CD4-positive, alpha-beta T cell treated with Interleukin-10 for 1 hour (primary cell): ENCODE results near the gene TBC1D23.
"Not testable (repeated sequence)": the region's sequence is repeated elsewhere in the genome, so short reads cannot be mapped to it uniquely, and the experiment has no call there.

Experiments used
- DNase-seq: peaks from one replicate; pipeline ENCODE4 v3.0.0-alpha.2; 2020

Gene TBC1D23

DNA sequence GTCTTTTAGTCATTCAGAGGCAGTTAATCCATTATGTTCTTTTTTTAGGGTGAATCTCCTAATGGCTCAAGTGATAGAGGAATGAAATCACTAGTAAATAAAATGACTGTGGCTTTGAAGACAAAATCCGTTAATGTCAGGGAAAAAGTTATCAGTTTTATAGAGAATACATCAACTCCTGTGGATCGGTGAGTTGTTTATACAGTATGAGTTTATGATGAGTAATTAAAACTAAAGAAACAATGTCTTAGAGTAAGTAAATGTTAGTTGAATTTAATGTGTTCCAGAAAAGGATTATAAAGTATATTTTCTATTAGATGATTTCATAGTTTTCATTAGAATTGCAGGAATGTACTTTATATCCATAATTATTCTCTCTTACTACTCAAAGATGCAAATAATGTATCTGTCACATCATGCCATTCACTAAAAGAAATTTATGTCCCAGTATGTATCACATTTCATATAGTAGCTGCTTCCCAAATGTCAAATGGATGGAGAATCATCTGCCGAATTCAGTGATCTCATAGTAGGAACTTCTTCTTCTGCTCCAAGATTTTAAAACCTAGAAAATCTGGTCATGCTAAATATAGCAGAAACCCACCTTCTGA, 49.7 kb downstream of the TBC1D23 start:
- no peak for DNase-seq

DNA sequence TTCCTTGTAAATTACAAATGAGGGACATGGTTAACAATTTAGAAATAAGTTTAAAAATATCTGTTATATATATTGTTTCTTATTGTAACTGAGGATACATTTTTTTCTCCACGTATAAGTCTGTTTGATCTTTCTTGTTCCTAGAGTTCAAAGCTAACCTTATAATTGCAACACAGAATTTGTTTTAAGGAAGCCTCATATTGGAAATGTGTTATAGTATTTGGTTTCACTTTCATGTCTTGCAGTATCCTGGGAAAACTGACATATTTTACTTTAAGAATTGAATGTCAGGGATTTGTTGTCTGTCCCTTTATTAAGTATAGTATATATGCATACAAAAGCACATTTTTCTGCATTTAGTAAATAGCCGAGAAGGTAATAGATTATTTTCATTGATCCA, 50.2 kb downstream of the TBC1D23 start:
- DNase-seq: no peak

DNA sequence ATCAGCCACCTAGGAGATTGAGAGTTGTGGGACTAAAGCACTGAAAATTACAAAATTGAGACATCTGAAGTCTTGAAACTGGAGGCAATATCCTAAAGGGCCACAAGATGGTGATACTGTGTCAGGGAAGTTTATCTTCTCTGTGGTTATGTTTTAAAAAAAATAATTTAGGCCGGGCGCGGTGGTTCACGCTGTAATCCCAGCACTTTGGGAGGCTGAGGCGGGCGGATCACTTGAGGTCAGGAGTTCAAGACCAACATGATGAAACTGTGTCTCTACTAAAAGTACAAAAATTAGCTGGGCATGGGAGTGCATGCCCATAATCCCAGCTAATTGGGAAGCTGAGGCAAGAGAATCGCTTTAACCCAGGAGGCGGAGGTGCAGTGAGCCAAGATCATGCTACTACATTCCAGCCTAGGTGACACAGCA, 55.9 kb downstream of the TBC1D23 start:
- peak; percentile 71 for DNase-seq

DNA sequence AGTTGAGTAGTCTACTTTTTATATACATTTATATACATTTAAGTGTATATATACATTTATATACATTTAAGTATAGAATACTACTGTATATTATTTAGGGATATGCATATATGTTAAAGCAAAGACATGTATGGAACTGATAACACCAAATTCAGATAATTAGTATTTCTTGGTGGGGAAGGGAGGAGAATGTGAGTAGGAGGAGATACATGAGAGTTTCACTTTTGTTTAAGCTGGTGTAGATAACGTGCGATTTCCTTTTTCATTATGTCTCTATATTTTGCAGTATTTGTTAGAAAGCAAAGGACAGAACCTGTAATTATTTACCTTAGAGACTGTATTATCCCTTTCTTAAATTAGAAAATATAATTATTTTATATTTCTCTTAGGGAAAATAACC, 57.1 kb downstream of the TBC1D23 start:
- DNase-seq: peak; percentile 15

DNA sequence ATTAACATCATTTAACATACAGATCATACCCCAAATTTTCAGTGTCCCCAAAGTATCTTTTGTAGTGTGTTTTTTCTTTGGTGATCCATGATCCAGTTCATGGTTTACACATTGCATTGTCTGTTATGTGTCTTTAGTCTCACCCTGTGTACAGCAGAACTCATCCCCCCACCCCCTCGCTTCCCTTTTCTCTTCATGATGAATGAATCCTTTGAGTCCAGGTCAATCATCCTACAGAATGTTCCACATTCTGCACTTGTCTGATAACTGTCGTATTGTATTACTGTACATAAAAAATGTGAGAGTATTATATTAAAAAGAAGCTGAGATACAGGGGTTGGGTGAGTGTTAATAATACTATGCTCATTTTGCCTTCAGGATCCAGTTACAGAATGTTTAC, 59.2 kb downstream of the TBC1D23 start:
- DNase-seq: no peak

DNA sequence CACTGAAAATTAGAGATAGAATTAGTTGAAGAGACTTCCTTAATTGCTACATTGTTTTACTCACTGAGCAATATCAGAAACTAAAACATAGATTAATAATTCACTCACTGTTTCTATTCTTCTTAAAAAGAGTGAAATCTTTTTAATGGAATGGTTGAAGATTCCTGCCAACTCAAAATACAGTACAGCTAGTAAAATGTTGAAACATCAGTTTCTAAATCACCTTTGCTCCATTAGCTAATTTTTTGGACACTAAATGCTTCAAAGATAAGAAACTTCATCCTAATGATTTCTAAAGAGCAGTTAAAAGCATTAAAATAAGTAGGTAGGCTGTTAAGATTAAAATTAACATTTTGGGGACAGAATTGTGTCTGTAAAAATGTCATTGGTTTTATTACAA, 63.3 kb downstream of the TBC1D23 start:
- no peak for DNase-seq

DNA sequence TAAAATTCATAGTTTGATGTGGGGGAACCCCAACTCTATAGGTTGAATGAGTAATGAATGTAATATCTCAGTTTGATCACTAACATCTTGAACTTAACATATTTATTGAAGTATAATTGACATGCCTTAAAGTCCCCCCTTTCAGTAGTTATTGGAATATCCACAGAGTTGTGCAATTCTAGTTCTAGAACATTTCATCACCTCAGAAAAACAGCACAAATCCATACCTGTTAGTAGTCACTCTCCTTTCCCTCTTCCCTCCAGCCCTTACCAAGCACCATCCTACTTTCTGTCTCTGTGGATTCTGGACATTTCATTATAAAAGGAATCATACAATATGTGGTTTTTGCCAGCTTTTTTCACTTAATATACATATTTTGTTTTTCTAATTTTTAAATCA, 65.0 kb downstream of the TBC1D23 start:
- no peak for DNase-seq

DNA sequence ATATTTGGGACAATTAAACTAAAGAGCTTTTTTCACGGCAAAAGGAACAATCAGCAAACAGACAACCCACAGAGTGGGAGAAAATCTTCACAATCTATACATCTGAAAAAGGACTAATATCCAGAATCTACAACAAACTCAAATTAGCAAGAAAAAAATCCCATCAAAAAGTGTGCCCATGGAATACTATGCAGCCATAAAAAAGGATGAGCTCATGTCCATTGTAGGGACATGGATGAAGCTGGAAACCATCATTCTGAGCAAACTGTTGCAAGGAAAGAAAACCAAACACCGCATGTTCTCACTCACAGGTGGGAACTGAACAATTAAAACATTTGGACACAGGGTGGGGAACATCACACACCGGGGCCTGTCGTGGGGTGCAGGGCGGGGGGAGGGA, 66.6 kb downstream of the TBC1D23 start:
- not testable (repeated sequence) for DNase-seq

DNA sequence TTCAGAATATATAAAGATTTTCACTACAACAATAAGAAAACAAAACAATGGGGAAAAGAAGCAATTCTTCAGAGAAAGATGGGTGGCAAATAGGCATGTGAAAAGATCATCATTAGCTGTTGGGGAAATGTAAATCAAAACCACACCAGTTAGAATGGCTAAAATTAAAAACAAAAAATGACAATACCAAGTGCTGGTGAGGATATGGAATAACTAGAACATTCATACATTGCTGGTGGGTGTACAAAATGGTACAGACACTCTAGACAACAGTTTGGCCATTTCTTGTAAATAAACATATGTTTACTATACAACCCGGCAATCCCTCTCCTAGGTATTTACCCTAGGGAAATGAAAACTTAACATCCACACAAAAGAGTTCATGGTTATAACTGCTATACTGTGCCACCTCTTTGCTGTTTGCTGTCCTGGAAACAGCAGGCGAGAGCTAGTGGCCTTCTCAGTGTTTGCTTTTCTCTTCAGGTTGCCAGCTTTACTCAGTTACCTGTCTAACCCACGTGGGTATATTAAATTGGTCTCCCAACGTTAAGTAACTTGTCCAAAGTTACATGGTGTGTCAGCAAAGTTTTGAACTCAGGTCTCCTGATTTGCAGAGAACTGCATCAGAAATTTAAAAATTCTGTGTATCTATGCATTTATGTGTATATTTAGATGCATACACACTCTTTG, 69.2 kb downstream of the TBC1D23 start:
- DNase-seq: no peak

DNA sequence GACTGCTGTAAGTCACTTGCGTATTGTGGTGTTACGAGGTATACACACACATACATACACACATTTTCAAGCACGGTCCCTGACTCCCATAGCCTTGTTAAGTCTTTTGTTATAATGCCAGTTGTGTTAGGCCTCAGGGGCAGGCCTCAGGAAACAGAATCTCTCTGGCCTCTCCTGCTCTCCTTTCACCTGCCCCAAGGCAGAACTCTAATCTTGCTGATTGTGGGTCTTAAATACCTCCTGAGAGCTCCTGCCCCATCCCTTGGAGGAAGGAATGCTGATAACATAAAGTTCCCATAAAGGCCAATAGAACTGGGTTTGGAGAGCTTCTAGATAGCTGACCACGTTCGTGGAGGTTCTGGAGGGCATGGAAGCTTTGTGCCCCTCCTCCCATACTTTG, 69.9 kb downstream of the TBC1D23 start:
- no peak for DNase-seq

DNA sequence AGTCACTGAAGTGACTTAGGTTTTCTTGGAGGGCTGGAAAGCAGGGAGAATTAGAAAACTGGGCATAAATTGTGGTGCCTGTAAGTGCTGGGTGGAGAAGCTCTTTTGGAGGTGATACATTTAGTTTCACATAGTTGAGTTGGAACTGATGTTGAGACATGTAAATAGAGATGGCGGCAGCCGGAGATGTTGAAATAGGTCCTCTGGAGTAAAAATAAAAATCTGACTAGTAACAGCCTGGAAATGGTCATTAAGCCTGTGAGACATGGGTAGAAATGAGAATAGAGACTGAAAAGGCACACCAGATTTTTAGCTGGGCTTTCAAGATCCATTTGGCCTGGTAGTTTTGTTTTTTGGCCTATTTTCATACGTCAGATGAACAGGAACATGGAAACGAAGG, 70.9 kb downstream of the TBC1D23 start:
- no peak for DNase-seq

DNA sequence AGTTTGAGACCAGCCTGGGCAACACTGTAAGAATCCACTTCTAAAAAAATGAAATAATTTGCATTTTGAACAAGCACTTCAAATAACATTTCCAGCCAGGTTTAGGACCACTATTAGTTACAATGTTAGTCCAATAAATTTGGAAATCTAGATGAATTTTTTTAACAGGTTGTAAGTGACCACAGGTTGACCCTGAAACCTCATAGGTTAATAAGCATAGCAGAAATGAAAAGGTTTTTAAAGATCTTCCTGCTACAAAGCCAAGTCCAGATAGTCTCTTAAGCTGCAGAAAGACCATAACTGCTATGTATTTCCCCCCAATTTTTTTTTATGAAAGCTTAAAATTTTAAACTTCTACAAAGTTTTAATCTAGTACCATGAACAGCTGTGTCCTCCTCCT, 72.3 kb downstream of the TBC1D23 start:
- no peak for DNase-seq

DNA sequence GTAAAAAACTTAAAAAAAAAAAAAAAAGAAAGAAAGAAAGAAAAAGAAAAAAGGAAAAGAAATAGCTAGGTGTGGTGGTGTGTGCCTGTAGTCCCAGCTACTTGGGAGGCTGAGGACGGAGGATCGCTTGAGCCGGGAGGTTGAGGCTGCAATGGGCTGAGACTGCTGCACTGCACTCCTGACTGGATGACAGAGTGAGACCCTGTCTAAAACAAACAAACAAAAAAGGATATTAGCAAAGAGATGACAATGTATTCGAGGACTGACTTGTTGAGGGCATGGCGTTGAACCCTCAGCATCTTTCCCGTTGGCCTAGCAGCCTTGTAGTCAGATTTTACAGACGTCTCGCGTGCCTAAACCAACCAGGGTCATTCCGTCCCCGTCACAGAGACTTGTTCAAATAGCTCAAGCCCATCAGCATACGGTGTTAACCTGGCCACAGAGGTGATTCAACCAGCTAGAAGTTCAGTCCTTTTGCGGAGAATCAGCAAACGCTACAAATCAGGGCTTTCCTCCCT, 73.2 kb downstream of the TBC1D23 start:
- no peak for DNase-seq

DNA sequence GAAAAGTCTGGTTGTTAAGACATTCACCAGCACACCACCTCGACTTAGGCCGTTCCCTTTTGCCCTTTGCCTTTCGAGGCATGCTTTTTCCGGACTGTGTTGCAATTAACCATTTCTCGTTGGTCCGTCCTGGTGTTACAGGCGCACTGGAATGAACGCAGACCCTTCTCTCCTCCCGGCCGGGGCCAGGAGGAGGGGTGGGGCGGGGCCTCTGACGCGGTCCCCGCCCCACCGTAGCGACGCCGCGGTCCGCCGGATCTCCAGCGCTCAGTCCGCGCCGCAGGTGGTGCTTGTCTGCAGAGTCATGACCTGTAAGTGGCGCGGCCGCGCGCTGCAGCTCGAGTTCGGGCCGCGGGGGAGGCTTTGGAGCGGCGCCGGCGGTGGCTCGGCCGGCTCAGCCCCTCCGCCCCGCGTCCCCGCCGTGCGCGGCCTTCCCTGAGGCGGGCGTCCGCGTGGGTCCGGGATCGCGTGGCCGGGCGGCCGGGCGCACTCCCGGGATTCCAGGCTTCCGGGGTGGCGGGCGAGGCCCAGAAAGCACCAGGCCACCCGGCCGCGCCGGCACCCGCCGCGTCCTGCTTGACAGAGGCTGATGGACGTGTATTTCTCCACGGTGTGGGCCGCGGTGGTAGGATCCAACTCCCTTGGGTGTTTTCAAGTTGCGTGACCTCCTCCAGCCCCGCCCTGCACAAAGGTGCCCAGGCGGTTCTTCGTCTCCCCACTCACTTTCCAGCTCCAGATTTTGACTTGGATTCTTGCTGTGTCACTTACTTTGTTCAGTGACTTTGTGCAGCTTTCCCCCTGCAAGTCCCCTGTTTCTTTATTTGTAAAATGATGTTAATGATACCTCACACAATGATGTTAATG, 73.9 kb downstream of the TBC1D23 start, which contains the start of gene NIT2:
TSS of gene NIT2 (plus strand) at position 270 of the 864 bp plus-strand sequence. CDS start at position 305, 35 bp downstream.
- peak; percentile 81 for DNase-seq

DNA sequence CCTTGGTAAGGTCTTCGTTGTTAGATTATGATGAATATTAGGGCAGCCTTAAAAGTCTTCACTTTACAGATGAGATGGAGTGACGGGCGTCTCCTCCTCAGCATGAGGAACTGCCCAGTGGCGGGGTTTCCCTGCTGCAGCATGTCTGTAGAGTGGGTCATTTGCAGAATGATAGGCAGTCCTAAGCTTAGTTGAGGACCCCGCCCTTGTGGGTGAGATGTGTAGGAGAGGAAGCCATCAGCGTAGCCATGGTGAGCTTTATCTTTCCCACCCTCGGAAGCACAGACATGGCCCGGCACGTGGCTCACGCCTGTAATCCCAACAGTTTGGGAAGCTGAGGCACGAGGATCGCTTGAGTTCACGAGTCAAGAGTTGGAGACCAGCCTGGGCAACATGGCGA, 74.6 kb downstream of the TBC1D23 start:
- DNase-seq: peak; percentile 32

DNA sequence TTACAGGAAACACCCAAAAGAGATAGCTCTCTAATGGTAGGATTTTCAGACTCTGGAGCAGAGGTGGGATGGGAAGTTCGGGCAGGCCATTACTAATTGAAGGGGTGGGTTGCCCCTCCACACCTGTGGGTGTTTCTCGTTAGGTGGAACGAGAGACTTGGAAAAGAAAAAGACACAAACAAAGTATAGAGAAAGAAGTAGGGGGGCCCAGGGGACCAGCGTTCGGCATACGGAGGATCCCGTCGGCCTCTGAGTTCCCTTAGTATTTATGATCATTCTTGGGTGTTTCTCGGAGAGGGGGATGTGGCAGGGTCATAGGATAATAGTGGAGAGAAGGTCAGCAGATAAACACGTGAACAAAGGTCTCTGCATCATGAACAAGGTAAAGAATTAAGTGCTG, 75.4 kb downstream of the TBC1D23 start:
- DNase-seq: not testable (repeated sequence)

DNA sequence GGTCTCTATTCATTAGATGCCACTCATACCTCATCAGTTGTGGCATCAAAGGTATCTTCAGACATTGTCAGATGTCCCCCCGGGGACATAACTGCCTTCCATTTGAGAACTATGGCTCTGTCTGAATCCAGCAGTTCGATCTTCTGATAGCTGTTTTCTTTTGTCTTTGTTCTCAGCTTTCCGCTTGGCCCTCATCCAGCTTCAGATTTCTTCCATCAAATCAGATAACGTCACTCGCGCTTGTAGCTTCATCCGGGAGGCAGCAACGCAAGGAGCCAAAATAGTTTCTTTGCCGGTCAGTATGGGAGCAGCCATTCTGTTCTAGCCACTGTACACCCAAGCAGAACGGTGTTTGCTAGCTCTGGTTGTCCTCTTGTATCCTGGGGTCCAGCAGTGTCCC, 78.1 kb downstream of the TBC1D23 start:
- DNase-seq: no peak

DNA sequence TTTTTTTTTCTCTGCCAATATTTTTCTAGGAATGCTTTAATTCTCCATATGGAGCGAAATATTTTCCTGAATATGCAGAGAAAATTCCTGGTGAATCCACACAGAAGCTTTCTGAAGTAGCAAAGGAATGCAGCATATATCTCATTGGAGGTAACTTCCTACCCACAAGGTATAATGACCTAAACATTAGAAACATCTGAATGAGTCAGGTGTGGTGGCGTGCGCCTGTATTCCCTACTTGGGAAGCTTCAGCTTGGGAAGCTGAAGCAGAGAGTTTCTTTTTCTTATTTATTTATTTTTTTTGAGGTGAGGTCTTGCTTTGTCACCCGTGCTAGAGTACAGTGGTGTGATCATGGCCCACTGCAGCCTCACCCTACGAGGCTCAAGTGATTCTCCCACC, 79.0 kb downstream of the TBC1D23 start:
- no peak for DNase-seq

DNA sequence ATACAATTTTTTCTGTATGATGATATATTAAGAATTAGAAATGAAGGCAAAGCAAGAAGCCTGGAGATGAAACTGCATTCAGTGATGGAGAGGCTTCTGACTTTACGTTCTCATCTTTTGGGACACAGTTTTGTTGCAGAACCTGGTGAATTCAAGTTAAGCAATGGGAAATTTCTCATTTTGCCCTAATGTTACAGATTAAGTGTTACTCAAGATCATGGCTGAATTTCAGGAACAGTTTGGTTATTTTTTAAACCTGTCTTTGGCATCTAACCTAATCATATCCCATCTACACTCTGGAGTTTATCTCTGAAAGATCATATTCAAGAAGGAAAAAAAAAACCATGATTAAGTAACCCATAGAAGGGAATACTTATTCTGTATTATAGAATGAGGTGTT, 79.7 kb downstream of the TBC1D23 start:
- DNase-seq: no peak

DNA sequence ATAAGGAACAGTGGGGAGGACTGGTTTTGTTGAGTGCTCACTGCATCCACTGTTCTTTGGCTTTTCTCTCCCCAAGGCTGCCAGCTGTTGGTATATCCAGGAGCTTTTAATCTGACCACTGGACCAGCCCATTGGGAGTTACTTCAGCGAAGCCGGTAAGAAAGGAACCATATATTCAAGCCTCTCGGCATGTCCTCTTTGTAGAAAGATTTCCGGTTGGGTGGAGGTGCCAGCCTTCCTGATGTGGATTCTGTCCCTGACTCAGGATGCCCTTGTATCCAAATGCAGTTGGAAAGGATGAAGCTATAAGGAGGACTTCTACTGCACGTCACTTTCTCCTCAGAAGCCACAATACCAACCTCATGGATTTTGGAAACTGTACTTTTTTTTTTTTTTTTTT, 87.9 kb downstream of the TBC1D23 start:
- DNase-seq: no peak

DNA sequence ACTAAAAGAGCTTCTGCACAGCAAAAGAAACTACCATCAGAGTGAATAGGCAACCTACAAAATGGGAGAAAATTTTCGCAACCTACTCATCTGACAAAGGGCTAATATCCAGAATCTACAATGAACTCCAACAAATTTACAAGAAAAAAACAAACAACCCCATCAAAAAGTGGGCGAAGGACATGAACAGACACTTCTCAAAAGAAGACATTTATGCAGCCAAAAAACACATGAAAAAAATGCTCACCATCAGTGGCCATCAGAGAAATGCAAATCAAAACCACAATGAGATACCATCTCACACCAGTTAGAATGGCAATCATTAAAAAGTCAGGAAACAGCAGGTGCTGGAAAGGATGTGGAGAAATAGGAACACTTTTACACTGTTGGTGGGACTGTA, 91.0 kb downstream of the TBC1D23 start:
- not testable (repeated sequence) for DNase-seq

DNA sequence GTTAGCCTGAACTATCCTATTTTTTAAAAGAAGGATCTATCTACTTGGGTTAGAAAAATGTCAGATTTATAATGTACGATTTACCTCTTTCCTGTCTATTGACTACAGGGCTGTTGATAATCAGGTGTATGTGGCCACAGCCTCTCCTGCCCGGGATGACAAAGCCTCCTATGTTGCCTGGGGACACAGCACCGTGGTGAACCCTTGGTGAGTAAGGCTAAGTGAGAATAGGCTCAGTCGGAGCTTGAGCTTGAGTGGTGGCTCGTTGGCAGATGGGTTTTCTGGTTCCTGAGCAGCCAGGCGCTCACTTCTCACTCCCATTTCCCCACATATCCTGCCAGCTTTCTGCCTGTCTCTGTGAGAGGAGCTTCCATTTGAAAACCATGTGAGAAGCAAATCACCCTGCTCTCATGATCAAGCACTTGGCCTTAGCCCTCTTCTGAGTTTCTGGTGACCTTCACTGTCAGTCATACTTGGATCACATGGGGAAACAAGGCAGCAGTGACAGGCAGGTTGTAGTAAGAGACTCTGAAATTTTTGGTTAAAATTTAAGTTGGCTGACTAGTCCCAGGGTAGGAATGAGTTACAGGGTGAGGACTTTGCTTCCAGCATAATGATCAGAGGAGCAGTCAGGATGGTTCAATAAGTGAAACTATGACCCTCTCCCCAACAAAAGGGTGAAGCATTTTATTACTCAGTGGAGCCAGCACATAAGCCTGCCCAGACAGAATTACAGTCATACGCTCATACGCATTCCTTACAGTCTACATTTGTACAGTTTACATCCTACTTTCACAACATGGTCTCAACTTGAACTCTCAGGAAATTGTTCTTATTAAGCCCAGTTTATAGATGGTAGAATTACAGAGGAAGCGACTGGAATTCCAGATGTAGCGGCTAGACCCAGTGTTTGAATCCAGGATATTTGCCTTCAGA, 91.8 kb downstream of the TBC1D23 start:
- DNase-seq: no peak
